Hematopoietic multipotent progenitor cell treated with erythropoietin and hydrocortisone succinate and interleukin-3 and kit ligand, for 8 days (in vitro differentiated cells): ENCODE measurements around the gene CTSS.

Experiments used
- DNase-seq: peaks from one replicate; pipeline ENCODE4 v3.0.0-alpha.2; 2015

Gene CTSS

GRCh38 chr1:150696590-150696989 is 69.0 kb downstream of the CTSS start:
- peak; percentile 23 for DNase-seq

DNA sequence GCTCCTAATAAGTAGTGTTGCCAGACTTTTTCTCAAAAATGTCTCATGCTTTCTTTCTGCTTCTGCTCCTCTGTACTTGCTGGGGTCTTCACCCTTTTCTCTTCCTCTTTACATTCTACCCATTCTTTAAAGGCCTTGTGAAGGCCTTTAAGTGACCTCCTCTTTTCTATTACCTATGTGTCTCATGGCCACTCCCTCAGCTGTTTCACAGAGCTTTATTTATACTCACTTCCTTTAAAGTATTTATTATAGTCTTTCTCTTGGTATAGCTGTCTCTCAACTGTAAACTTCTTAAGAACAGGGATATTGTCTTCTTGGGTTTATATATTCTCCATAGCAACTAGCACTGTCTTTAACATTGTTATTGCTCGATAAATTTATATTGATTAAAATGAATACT is 69.4 kb downstream of the CTSS start:
- DNase-seq: peak; percentile 19

- DNase-seq: peak; percentile 24
These were observed 70.0 kb downstream of the CTSS start for GRCh38 chr1:150695561-150695960.

- DNase-seq: no peak
These were observed 72.9 kb downstream of the CTSS start for GRCh38 chr1:150692720-150693119.

DNA sequence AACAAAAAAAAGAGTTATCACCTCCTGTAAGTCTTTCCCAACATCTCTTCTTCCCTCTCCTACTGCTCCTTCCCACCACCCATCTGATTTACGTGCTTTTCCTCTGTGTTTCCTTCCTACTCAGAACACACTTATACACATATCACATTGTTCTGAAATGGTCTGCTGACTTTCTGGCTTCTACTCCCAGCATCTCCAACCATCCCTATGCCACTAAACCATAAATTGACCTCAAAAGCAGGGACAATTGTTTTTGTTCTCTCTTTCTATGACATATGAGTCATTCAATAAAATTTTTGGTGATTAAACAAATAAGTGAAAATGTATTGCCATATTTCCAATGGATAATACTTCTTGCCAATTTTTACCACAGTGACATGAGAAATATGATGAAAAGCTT is 76.8 kb downstream of the CTSS start:
- no peak for DNase-seq

GRCh38 chr1:150686275-150686674 is 79.3 kb downstream of the CTSS start:
- no peak for DNase-seq

DNA sequence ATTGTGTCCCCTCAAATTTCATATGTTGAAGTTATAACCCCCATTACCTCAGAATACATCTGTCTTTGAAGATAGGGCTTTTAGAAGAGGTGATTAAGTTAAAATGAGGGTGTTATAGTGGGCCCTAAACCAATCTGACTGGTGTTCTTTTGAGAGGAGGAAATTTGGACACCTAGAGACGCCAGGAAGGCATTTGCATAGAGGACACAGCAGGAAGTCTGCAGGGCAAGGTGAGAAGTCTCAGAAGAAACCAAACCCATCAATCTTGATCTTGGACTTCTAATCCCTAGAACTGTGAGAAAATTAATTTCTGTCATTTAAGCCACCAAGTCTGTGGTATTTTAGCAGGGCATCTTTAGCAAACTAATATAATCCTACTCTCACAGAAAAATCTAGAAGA is 81.7 kb downstream of the CTSS start:
- DNase-seq: no peak
